Skin epidermis (tissue), 12 donors: ENCODE results near the gene MAD1L1.
A peak's percentile ranks its signal among the peaks of the same experiment; 100 is the strongest.

Experiments used
- H3K27ac ChIP-seq, 21 experiments: fragments of 200-600 bp; sonication (generic) in 11 of 21; one replicate each; pipeline ENCODE4 v1.5.0; 2020; ENCODE audit warnings: mild to moderate bottlenecking in 3 of 21, inconsistent platforms in 2 of 21, moderate library complexity in 2 of 21
- H3K4me3 ChIP-seq, 7 experiments: fragments of 200-600 bp; sonication (generic) in 2 of 7; one replicate each; pipeline ENCODE4 v1.5.0; 2020; ENCODE audit warnings: inconsistent platforms in 2 of 7, mild to moderate bottlenecking in 2 of 7, moderate library complexity in 1 of 7

Gene MAD1L1

DNA sequence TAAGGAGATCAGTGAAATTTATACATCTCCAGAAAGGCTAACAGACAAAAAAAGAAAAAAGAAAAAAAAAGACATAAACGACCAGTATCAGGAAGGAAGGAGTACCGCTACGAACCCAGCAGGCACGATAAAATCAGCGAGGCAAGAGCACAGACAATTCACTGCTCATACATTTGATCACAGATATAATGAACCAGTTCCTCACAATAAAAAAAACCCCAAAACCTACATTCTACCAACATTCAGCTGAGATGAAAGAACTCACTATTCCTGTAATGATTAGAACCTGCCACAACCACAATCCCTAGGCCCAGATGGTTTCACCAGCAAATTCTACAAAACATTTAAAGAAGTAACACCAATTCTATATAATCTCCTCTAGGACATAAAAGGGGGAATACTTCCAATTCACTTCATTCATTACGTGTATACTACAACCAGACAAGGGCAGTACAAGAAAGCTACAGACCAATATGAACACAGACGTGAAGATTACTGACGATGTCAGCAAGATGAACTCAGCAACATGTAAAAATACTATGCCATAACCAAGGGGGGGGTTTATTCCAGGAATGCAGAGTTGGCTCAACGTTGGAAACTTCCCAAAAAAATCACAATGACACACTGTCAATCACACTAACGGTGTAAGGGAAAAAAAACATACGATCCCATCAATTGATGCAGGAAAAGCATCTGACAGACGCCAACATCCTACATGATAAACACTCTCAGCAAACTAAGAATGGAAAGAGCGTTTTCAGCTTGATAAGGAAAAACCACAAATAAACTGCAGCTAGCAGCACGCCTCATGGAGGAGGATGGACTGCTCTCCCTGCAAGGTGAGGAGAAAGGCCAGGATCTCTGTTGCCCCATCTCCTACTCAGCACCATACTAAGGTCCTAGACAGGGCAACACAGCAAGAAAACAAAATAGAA lies 306.5 kb downstream of the MAD1L1 start:
- H3K4me3 ChIP-seq, result no peak overlapping the region
- peak overlapping the region in 1 of 21 experiments; percentile 10 for H3K27ac ChIP-seq

DNA sequence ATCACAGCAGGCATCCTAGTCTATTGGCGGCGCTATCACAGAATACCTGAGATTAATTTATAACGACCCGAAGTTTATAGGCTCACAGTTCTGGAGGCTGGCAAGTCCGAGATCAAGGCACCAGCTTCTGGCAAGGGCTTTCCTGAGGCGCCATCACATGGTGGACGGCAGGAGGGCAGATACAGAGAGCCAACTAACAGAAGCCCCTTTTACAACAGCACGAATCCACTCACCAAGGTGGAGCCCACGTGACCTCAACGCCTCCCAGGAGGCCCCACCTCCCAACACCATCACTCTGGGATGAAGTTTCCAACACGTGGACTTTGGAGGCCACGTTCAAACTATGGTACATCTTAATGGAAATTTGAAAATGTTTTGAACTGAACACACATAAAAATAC lies 307.4 kb downstream of the MAD1L1 start:
- Histone ChIP-seq H3K27ac (no peak overlapping the region), H3K4me3 (no peak overlapping the region)

DNA sequence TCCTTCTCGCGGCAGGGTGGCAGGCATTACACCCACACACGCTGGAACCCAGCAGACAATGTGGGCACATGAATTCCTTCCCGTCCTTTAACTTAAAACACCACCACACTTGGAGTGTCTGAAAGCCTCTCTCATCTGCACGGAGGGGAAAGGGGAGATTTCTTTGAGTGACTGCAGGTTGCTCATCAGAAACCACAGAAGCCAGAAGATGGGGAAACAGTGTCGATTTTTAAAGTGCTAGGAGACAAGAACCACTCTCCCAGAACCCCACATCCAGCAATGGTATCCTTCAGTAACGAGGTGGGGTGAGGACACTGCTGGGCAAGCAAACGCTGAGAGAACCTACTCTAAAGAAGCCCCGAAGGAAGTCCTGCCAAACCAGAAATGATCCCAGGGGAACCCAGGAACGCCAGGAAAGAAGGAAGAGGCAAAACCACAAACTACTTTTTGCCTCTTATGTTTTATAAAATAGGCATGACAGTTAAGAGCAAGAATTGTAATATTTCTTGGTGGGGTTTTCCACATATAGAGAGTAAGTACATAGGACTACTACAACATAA lies 308.4 kb downstream of the MAD1L1 start:
- no peak overlapping the region for H3K27ac ChIP-seq
- H3K4me3 ChIP-seq, result no peak overlapping the region

DNA sequence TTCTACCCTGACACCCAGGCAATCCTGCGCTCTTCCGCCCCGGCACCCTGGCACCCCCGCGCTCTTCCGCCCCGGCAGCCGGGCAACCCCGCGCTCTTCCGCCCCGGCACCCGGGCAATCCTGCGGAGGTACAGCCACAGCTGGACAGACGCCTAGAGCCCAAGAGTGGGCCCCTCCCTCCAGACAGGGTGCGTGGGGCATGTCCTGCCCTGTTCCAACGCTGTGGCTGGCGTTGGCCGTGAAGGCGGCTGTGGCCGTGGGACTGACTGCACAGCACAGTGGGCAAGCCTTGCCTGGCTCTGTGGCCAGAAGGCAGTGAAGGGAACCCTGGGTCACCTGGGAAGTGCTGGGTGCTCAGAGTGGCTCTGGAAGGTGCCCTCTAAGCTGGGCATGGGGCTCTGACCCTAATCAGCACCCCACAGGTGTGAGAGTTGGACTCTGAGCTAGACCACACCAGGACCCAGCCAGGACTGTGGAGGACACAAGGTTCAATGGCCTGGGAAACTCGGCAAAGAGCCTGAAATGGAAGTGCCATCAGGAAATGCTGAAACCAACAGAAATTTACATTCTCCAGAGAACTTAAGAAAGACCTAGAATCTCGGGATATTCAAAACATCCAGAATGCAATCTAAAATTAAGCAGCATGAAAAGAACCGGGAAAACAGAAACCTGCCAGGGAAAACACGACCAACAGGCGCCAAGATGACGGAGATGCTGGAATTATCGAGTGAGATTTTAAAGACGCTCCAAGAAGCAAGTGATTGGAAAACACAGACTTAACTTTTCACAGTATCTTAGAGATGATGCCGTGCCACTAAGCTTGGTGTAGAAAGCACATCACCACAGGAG lies 309.1 kb downstream of the MAD1L1 start:
- H3K27ac ChIP-seq, result no peak overlapping the region

DNA sequence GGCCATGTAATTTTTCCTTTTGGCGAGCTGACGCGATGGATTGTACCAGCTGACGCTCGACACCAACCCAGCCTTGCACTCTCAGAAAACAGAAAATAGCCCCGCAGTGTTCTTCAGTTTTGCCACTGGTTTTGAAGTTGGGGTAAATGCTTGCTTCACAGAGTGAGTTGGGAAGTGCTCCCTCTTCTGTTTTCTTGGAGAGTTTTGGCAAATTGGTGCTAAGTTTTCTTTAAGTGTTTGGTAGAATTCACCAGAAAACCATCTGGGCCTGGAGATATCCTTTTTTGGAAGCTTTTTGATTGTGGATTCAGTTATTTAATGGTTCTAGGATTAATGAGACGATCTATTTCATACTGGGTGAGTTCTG lies 309.9 kb downstream of the MAD1L1 start:
- H3K27ac ChIP-seq, result peak overlapping the region in 2 of 21 experiments; percentile 17 to 46

More for the DNA sequence above, 309.1 kb downstream of the MAD1L1 start:
- H3K4me3 ChIP-seq, result no peak overlapping the region

DNA sequence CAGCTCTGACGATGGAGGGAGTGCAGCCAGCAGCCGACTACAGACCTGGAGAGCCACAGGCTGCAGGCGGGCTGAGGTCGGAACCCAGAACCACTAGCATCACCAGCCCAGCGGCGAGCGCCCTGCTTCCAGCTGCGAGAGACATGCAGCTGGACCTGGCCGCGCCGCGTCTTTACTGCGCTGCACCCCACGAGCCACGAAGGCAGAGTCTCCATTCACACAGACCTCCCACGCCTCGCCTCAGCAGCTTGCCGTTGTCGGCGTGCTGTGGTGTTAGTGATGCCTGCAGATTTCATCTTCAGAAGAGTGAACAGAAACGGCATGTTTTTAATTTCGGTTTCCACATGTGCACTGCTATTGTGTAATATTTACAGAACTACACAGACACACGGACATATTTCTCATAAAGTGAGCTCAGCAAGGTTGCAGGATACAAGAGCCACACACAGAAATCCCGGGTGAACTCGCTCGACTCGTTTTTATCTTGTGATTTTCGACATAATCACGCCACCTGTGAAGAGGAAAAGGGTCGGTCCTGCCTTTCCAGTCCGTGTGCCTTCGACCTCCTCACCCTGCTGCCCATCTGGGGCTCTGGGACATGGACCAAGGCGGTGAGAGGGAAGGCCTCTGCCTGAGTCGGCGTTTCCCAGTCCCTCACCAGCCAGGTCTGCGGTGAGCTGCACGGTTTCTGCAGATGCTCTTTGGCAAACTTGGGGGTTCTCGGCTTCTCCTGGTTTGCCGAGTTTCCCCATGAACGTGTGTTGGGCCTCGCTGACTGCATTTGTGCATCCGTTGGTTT lies 310.5 kb downstream of the MAD1L1 start:
- peak overlapping the region in 3 of 21 experiments; percentile 17 to 46 (median 25) for H3K27ac ChIP-seq
- peak overlapping the region in 1 of 7 experiments; percentile 22 for H3K4me3 ChIP-seq

More for the DNA sequence above, 309.9 kb downstream of the MAD1L1 start:
- H3K4me3 ChIP-seq, result no peak overlapping the region

DNA sequence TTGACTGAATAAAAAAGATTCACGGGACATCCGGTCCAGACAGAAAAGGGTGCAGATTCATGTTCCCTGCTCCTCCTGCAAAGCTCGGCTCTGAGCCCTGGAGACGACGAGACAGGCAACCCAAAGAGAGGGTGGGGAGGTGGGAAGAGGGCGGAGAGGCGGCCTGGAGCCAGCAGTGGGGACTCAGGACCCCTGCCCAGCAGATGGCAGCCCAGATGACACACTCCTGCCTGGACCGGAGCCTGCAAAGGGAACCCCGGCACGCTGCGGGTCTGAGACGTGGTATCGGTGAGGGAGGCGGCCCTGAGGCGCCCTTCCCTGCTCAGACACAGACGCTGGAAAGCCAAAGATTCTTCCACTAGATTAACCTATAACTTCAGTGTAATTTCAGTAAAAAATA lies 311.9 kb downstream of the MAD1L1 start:
- no peak overlapping the region for H3K4me3 ChIP-seq
- peak overlapping the region in 1 of 21 experiments; percentile 37 for H3K27ac ChIP-seq

DNA sequence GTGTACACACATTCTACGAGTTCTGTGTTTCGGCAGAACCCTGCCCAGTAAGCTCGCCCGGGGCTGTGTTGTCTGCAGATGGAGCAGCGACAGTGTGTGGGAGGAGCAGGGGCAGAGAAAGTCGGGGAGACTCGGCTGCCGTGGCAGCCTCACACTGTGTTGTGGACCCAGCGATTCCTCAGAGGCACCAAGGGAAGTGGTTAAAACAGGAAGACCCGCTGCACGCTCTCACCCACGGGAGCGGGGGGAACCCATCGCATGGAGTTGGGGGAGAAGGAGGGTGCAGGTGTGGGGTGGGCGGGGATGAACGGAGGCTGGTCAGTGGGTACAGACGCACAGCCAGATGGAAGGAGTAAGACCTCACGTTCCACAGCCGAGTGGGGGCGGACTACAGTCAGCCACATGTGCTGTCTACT lies 312.5 kb downstream of the MAD1L1 start:
- Histone ChIP-seq H3K4me3 (peak overlapping the region in 1 of 7 experiments; percentile 18), H3K27ac (peak overlapping the region in 8 of 21 experiments; percentile 15 to 76 (median 38))

DNA sequence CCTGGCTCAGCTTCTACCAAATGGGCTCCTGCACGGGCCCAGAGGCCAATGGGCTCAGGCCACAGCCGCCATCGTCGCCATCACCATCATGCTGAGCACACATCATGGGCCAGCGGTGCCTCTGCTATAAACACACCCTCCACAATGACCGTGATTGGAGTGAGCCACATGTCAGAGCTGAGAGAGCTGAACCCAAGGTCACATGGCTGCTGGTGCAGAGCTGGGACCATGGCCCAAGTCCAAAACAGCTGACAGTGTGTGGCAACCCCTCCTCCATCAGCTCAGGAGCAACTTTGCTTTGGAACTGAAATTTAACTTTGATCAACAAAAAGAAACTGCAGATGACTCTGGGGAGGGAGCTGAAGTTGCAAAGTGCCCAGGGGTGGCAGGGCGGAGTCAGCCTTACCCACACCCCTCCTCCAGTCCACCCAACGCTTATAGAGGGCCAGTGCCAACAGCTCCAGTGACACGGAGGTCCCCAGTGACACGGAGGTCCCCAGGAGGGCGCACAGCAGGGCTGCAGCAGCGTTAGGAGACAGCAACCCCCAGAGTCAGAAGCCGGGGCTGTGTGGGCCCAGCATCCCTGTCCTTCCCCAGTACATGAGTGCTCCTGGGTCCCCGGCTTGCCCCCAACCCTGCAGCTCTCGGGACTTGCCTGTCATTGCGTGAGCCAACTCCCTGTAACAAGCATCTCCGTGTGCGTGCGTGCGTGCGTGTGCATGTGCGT lies 313.0 kb downstream of the MAD1L1 start:
- H3K27ac ChIP-seq, result peak overlapping the region in 8 of 21 experiments; percentile 15 to 76 (median 30)
- H3K4me3 ChIP-seq, result peak overlapping the region in 1 of 7 experiments; percentile 18

DNA sequence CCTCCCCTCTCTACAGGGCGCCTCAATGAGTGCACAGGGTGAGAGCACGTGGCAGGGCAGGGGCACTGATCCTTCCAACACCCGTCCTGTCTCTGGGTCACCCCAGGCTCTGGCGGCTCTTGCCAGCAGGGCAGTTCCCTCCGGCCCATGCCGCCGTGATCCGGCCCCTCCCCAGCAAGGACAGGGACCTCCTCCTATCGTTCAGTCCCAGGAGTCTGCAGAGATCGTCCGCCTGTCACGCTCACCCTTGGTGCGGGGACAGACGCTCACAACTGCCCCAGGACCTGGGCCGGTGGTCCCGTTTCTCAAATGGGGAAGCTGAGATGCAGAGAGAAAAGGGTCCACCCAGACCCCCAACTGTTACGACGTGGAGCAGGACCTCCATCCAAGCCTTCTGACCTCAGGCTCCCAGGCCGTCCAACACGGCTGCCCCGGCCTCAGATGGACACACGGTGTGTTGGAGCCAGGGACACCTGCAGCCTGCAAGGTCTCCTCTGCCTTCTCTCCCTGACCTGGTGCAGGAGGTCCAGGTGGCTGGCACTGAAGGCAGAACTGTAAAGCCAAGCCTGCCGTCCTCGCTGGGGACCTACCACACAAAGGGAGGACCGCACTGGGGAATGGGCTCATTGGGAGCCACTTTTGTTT lies 313.7 kb downstream of the MAD1L1 start:
- peak overlapping the region in 1 of 21 experiments; percentile 21 for H3K27ac ChIP-seq
- H3K4me3 ChIP-seq, result no peak overlapping the region

DNA sequence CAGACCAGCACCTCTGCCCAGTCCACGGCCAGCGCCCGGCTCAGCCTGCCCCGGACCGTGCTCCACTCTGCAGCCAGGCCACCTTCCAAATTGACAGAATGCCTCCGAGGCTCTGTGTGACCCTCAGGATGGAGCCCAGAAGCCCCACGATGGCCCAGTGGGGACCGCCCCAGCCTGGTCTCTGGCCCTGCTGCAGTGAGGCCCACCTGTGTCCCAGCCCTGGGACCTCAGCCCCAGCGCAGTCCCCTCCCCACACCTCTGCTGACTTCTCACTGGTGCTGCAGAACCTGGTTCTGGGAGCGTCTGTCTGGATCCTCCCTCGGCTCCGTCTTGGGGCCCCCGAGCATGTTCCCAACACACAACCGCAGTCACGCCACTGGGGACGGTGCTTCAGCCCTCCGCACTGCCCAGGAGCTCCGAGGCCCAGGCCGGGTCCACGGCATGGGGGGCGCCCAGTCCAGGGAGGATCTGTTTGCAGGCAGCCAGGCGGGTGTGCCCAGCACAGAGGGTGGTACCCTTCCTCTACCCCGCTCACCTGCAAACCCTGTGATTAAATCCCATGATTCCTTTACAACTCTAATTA lies 314.6 kb downstream of the MAD1L1 start:
- no peak overlapping the region for H3K4me3 ChIP-seq

DNA sequence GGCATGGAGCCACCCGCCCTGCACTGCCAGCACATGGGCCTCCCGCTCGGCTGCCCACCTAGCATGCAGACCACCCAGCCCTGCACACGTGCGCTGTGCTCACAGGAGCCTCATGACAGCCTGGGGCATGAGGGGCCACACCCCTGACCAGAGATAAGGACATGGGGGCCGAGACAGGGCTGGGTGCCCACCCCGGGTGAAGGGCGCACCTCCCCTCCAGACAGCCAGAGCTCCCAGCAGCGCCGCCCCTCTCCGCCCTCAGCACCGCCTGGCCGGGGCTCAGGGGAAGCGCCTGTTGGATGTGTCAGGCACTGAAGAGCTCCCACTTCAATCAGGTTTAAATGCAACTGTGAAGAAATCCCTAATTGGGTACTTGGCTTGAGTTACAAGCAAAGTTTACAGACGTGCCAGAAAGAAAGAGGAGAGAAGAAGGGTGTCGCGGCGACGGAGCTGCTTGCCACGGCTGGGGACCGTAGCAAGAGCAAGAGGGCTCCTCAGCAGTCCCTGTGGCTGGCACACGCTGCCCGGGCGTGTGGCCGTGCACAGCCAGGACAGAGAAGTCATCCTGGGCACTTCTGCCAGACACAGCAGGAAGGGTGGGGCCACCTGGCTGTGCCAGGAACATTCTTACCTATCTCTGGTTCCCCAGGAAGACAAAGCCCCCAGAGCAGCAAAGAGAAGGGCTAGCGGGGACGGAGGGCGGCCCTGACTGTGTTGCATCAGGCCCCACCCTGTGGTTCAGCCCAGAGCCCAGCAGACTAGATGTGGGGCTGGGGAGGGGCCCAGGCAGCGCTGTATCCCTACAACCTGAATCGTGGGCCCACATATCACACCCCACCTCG lies 315.3 kb downstream of the MAD1L1 start:
- Histone ChIP-seq H3K4me3 (no peak overlapping the region), H3K27ac (peak overlapping the region in 5 of 21 experiments; percentile 9 to 39 (median 30))

More for the DNA sequence above, 314.6 kb downstream of the MAD1L1 start:
- peak overlapping the region in 1 of 21 experiments; percentile 39 for H3K27ac ChIP-seq

DNA sequence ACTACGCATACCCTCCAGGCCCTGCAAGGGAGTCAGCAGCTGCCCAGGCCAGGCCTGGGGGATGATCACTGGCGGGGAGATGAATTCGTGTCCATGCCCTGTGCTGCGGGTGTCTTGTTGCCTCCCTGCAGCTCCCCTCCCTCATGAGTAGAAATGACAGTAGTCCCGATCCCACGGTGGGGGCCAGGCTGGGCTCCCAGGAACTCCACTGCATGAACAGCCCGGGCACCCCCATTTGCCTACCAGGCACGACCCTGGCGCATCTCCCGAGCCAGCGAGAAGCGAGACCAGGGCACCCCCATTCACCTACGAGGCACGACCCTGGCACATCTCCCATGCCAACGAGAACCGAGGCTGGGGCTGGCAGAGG lies 316.2 kb downstream of the MAD1L1 start:
- peak overlapping the region in 3 of 21 experiments; percentile 26 to 35 (median 30) for H3K27ac ChIP-seq
- no peak overlapping the region for H3K4me3 ChIP-seq

DNA sequence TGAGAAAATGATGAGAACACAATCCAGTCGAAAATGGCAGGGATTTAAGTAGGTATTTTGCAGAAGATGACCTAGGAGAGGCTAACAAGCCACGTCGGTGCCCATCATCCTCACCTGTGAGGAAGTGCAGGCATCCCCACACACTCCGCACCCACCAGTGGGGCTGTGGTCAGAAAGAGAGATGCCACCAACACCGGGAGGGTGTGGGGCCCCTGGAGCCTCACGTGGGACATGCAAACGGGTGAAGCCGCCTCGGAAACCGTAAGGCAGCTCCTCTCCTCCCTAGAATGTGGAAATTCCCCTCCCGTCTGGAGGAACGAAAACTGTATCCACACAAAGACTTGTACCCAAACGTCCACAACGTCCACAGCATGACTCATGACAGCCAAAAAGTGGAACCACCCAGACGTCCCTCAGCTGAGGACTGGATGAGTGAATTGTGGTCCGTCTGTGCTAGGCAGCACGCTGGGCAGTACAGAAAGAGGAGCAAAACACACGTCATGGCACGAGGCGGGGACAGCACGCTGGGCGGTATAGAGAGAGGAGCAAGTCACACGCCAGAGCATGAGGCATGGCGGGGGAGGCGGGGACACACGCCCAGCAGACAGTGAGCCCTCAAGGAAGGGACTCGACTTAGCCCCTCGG lies 316.7 kb downstream of the MAD1L1 start:
- no peak overlapping the region for H3K4me3 ChIP-seq
- peak overlapping the region in 3 of 21 experiments; percentile 26 to 35 (median 30) for H3K27ac ChIP-seq

DNA sequence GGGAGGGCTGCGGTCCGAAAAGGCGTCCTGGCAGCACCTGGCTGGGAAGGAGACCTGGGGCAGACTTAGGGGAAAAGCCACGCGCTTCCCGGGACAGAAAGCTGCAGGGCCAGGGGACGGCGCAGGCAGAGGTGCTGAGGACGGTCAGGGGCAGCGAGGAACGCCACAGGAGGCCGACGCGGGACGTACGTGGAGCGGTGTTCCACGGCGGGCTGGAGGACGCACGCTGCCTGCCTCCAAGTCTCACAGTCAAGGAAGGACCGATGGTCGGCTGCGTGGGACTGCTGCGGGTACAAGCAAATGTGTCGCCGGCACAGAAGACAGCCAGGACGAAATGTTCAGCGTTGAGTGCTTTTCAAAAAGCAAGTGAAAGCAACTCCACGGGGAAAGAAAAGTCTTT lies 317.4 kb downstream of the MAD1L1 start:
- Histone ChIP-seq H3K4me3 (no peak overlapping the region), H3K27ac (no peak overlapping the region)

DNA sequence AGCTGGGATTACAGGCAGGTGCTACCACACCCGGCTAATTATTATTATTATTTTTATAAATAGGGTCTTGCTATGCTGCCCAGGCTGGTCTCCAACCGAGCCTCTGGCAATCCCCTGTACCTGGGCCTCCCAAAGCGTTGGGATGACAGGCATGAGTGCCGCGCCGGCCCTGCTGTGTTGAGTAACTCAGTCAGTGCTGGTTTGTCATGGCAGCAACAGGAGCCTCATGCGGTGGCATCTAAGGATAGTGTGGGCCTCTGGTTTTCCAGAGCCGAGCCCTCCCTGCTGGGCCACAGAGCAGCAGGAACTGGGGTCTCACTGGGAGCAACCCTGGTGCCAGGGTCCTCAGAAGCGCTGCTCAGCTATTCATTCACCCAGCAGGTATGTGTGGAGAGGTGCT lies 318.0 kb downstream of the MAD1L1 start:
- no peak overlapping the region for H3K4me3 ChIP-seq
- H3K27ac ChIP-seq, result no peak overlapping the region
